HT-29 (cell line): ENCODE measurements around the gene SPDL1. TPM values are rescaled to one million over a fixed set of nuclear protein-coding genes. Genes with fewer than 3 reads are reported as not detected.

Experiments
- DNase-seq: peaks from one replicate; pipeline ENCODE4 v3.0.0-alpha.2; 2015; ENCODE audit warnings: low spot score
- total RNA-seq: library from RNA; depleted of rRNA; stranded (reverse); fragments of >200 nt; shearing (Covaris generic); gene quantifications from 2 replicates; pipeline ENCODE4 v1.2.3, GENCODE V29; 2014; rRNA removed

SPDL1 gene
- total RNA-seq, result 11.5 and 13.1 TPM in 2 replicates

GRCh38 chr5:169583424-169584220 lies at the start of gene SPDL1:
Gene SPDL1 (plus strand): TSS chr5:169583773. CDS start chr5:169588417, 4,644 bp downstream.
- peak; percentile 92 for DNase-seq

GRCh38 chr5:169534311-169534880 lies 49.2 kb upstream of the SPDL1 start:
- DNase-seq, result no peak

- DNase-seq, result no peak
Measured at GRCh38 chr5:169534939-169535338, 48.6 kb upstream of the SPDL1 start.

GRCh38 chr5:169538944-169539343 lies 44.6 kb upstream of the SPDL1 start:
- no peak for DNase-seq

- DNase-seq, result no peak
Measured at GRCh38 chr5:169542811-169543210, 40.8 kb upstream of the SPDL1 start.

GRCh38 chr5:169544264-169544950 lies 39.2 kb upstream of the SPDL1 start:
- no peak for DNase-seq

GRCh38 chr5:169545762-169546161 lies 37.8 kb upstream of the SPDL1 start:
- no peak for DNase-seq

- DNase-seq, result no peak
Measured at GRCh38 chr5:169546346-169546745, 37.2 kb upstream of the SPDL1 start.

GRCh38 chr5:169547508-169547907 lies 36.1 kb upstream of the SPDL1 start:
- DNase-seq, result no peak

GRCh38 chr5:169548315-169548714 lies 35.3 kb upstream of the SPDL1 start:
- DNase-seq, result peak; percentile 49

- no peak for DNase-seq
Measured at GRCh38 chr5:169549453-169550100, 34.0 kb upstream of the SPDL1 start.

GRCh38 chr5:169550227-169550626 lies 33.3 kb upstream of the SPDL1 start:
- DNase-seq, result no peak

GRCh38 chr5:169551146-169551545 lies 32.4 kb upstream of the SPDL1 start:
- no peak for DNase-seq

- DNase-seq, result no peak
Measured at GRCh38 chr5:169551696-169552095, 31.9 kb upstream of the SPDL1 start.

GRCh38 chr5:169554251-169554650 lies 29.3 kb upstream of the SPDL1 start:
- no peak for DNase-seq

- DNase-seq, result no peak
Measured at GRCh38 chr5:169557838-169558237, 25.7 kb upstream of the SPDL1 start.

- DNase-seq, result no peak
Measured at GRCh38 chr5:169561893-169562292, 21.7 kb upstream of the SPDL1 start.

GRCh38 chr5:169563369-169563768 lies 20.2 kb upstream of the SPDL1 start:
- DNase-seq, result no peak

- DNase-seq, result no peak
Measured at GRCh38 chr5:169566202-169566601, 17.4 kb upstream of the SPDL1 start.

GRCh38 chr5:169567079-169567478 lies 16.5 kb upstream of the SPDL1 start:
- peak; percentile 17 for DNase-seq

- no peak for DNase-seq
Measured at GRCh38 chr5:169569513-169569912, 14.1 kb upstream of the SPDL1 start.

GRCh38 chr5:169571355-169571754 lies 12.2 kb upstream of the SPDL1 start:
- no peak for DNase-seq
